ENCODE data around the gene CNIH2. TPM values are rescaled to one million over a fixed set of nuclear protein-coding genes. Genes with fewer than 3 reads are reported as not detected.

CNIH2 gene
- total RNA-seq, 1 experiment from 2014 or later, result 1.3 TPM

- peaks cover 3 to 16% of the 10 kb centered on the region in 2 experiments; a peak in 3 of 4 replicates for H3K36me3 ChIP-seq (ENCODE audit: control insufficient read depth in 1 of 2, insufficient read depth in 2 of 2, low read length in 2 of 2)
- H3K4me3 ChIP-seq (replicated peaks in 1 of 2; ENCODE audit: low read depth in 1 of 2, low read length in 2 of 2), result no peak overlapping the region
- peaks cover 17 to 52% of the 10 kb centered on the region in 2 experiments for H3K4me1 ChIP-seq (ENCODE audit: control insufficient read depth in 1 of 2, insufficient read depth in 2 of 2, low read length in 2 of 2)
- H3K27me3 ChIP-seq (ENCODE audit: insufficient read depth, low read length), result no peaks in the 10 kb centered on the region
- no peaks in the 10 kb centered on the region for H3K9me2 ChIP-seq (ENCODE audit: insufficient read depth)
- no peak overlapping the region for H3K4me2 ChIP-seq (ENCODE audit: low read length)
- H3K9me3 ChIP-seq (ENCODE audit: control insufficient read depth in 1 of 2, insufficient read depth in 1 of 2, low read depth in 1 of 2, low read length in 2 of 2), result no peaks in the 10 kb centered on the region
- ChIA-PET RAD21 (ENCODE audit: low non-redundant PET in 1 of 2, low total read pairs in 2 of 2, uncharacterized antibody in 2 of 2, unreplicated experiment in 2 of 2) (no interaction called here), CTCF (interaction anchor here (3.7 kb wide), 1 partner anchor 19 kb away, joined by 42 read pairs; no protein-coding TSS in a partner anchor), POLR2A (interaction anchor here (1.0 kb wide), 1 partner anchor 18 kb away, joined by 4 read pairs; no protein-coding TSS in a partner anchor)
- H3K27ac ChIP-seq (ENCODE audit: low read depth, low read length), result no peak overlapping the region
- TF ChIP-seq POLR2AphosphoS5 (IDR thresholded peaks at IDR 0.05; ENCODE audit: low read depth, low read length), result no peak; the same call in 1 of the 2 replicates
- TF ChIP-seq REST (IDR thresholded peaks at IDR 0.05; ENCODE audit: low read depth), result no peak
- no peak for TF ChIP-seq SIN3A (IDR thresholded peaks at IDR 0.05; ENCODE audit: low read depth)
- TF ChIP-seq CEBPB (IDR thresholded peaks at IDR 0.05; ENCODE audit: low read depth), result no peak
- no peak for TF ChIP-seq EGR1 (IDR thresholded peaks at IDR 0.05; ENCODE audit: low read depth)
- TF ChIP-seq ELF1 (IDR thresholded peaks at IDR 0.05; ENCODE audit: borderline replicate concordance, low read depth), result no peak
- no peak for TF ChIP-seq JUND (IDR thresholded peaks at IDR 0.05)
- no peak for TF ChIP-seq TCF7L2 (IDR thresholded peaks at IDR 0.05; ENCODE audit: borderline replicate concordance, extremely low read depth, insufficient read depth, insufficient read length)
- no peak for TF ChIP-seq POLR2A (IDR thresholded peaks at IDR 0.05; ENCODE audit: borderline replicate concordance, extremely low read depth, insufficient read depth, insufficient read length)
- TF ChIP-seq CBX3 (IDR thresholded peaks at IDR 0.05; ENCODE audit: low read depth), result no peak
- no peak for TF ChIP-seq ZBTB33 (IDR thresholded peaks at IDR 0.05; ENCODE audit: extremely low read depth, insufficient replicate concordance, low read length)
- no peak for TF ChIP-seq RAD21 (IDR thresholded peaks at IDR 0.05; ENCODE audit: low read depth)
- no peak for TF ChIP-seq ZNF274 (IDR thresholded peaks at IDR 0.05; ENCODE audit: low read depth, low read length)
- TF ChIP-seq CTCF (IDR thresholded peaks at IDR 0.05 in 2 of 3, conservative IDR thresholded peaks at IDR 0.05 in 1 of 3; ENCODE audit: borderline replicate concordance in 1 of 3, insufficient read depth in 1 of 3, low read depth in 2 of 3, low read length in 2 of 3), result no peak
- TF ChIP-seq SRF (IDR thresholded peaks at IDR 0.05; ENCODE audit: low read depth), result no peak
- TF ChIP-seq MAX (IDR thresholded peaks at IDR 0.05), result no peak
- no peak for TF ChIP-seq SP1 (IDR thresholded peaks at IDR 0.05; ENCODE audit: low read depth)
- no peak for TF ChIP-seq EZH2 (IDR thresholded peaks at IDR 0.05)
- BruUV-seq (replicated peaks), result no TSS peak
- DNase-seq (ENCODE audit: low read depth, low spot score), result no peak
- peaks cover 13% of the 10 kb centered on the region; the same call in 1 of the 2 replicates for H3K79me2 ChIP-seq (ENCODE audit: insufficient read depth, low read length)
- ATAC-seq, result no peak
- no peak overlapping the region for H2AFZ ChIP-seq (ENCODE audit: low read depth, low read length, poor library complexity, severe bottlenecking)
- no peak overlapping the region for H3K9ac ChIP-seq (ENCODE audit: low read length)
- intact Hi-C loops (cut with micrococcal nuclease), result no loop called here
- no peaks in the 10 kb centered on the region for H4K20me1 ChIP-seq (ENCODE audit: insufficient read depth)
These were observed 53.0 kb downstream of the CNIH2 start for GRCh38 chr11:66330931-66331330.

Data from HCT116 (cell line).